GM19025 (cell line): ENCODE results near the gene MZT2A.
"Not testable (repeated sequence)": the region's sequence is repeated elsewhere in the genome, so short reads cannot be mapped to it uniquely, and the experiment has no call there.

Source experiments
- ATAC-seq: cut with Tn5 transposase; IDR thresholded peaks from one replicate; pipeline ENCODE4 v1.9.1; 2021; ENCODE audit warnings: mild to moderate bottlenecking, low read depth, moderate library complexity; ENCODE audit not compliant: unreplicated experiment

MZT2A gene

GRCh38 chr2:131471624-131472023 lies 20.6 kb downstream of the MZT2A start:
- not testable (repeated sequence) for ATAC-seq

- not testable (repeated sequence) for ATAC-seq
Observed at GRCh38 chr2:131470944-131471343, 21.3 kb downstream of the MZT2A start.

GRCh38 chr2:131467722-131468121 lies 24.5 kb downstream of the MZT2A start:
- not testable (repeated sequence) for ATAC-seq

- not testable (repeated sequence) for ATAC-seq
Observed at GRCh38 chr2:131454914-131455313, 37.3 kb downstream of the MZT2A start.

- peak; percentile 87 for ATAC-seq
Observed at GRCh38 chr2:131451265-131451949, 40.8 kb downstream of the MZT2A start.

- ATAC-seq, result not testable (repeated sequence)
Observed at GRCh38 chr2:131447981-131448380, 44.2 kb downstream of the MZT2A start.

GRCh38 chr2:131445896-131446295 lies 46.3 kb downstream of the MZT2A start:
- no peak for ATAC-seq

- not testable (repeated sequence) for ATAC-seq
Observed at GRCh38 chr2:131445515-131445797, 46.7 kb downstream of the MZT2A start.

- ATAC-seq, result not testable (repeated sequence)
Observed at GRCh38 chr2:131444736-131445514, 47.3 kb downstream of the MZT2A start.

GRCh38 chr2:131440742-131441468 lies 51.3 kb downstream of the MZT2A start:
- not testable (repeated sequence) for ATAC-seq
